Panc1 (cell line): ENCODE data around the gene MVK.

Experiments
- CTCF ChIP-seq: fragments of 450-650 bp; IDR thresholded peaks from 2 replicates; pipeline ENCODE4 v1.5.1; 2017; ENCODE audit warnings: mild to moderate bottlenecking
- REST ChIP-seq, 2 experiments: IDR thresholded peaks; 2 replicates each; pipeline ENCODE4 v1.6.1; 2011 to 2012; ENCODE audit warnings: low read depth in 2 of 2, control low read depth in 1 of 2, low read length in 1 of 2, mild to moderate bottlenecking in 1 of 2, moderate library complexity in 1 of 2; ENCODE audit not compliant: insufficient read depth in 1 of 2
- SIN3A ChIP-seq: IDR thresholded peaks from 2 replicates; pipeline ENCODE4 v1.6.1; 2012; ENCODE audit warnings: low read depth, mild to moderate bottlenecking, low read length, moderate library complexity, borderline replicate concordance; ENCODE audit not compliant: insufficient read depth

GRCh38 chr12:109538191-109538863 lies 35.3 kb upstream of the MVK start:
- TF ChIP-seq REST (IDR thresholded peaks at IDR 0.05; ENCODE audit: insufficient read depth in 1 of 2, low read depth in 2 of 2, low read length in 1 of 2) (no peak), CTCF (no peak), SIN3A (no peak)
